ENCODE data around the gene C1orf210.

C1orf210 gene

DNA sequence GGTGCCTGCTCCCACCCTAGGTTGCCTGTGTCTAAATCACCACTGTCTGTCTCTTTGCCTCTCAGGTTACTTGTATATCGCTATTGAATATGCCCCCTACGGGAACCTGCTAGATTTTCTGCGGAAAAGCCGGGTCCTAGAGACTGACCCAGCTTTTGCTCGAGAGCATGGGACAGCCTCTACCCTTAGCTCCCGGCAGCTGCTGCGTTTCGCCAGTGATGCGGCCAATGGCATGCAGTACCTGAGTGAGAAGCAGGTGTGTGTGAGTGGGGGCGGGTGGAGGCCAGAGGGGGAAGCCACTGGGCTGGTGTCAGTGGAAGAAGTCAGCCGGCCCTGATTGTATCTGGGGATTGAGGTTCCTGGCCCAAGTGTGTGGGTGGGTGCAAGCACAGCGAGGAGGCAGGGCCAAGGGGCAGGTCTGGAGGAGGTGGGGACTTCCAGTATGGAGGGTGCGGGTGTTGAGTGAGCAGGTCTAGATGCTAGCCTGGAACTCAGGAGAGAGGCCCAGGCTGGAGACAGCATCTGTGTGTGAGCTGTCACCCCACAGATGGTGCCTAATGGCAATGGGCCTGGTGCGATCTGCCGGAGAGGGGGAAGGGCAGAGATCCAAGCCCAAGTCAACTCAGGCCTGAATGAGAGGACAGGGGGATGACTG, 32.6 kb upstream of the C1orf210 start:
- H3K9me3 ChIP-seq (ENCODE audit: low read length), result peaks cover 2% of the 10 kb centered on the region
- no peaks in the 10 kb centered on the region for H3K27me3 ChIP-seq (ENCODE audit: insufficient read depth, low read length)
- H2AFZ ChIP-seq (ENCODE audit: low read depth, low read length), result no peak overlapping the region
- no peaks in the 10 kb centered on the region for H3K4me1 ChIP-seq (ENCODE audit: insufficient read depth, low read length)
- no peaks in the 10 kb centered on the region for H3K36me3 ChIP-seq (ENCODE audit: insufficient read depth, low read length)
- H3K4me3 ChIP-seq (ENCODE audit: low read length), result no peak overlapping the region

GRCh38 chr1:43316738-43317520, 31.5 kb upstream of the C1orf210 start:
- Histone ChIP-seq H2AFZ (ENCODE audit: low read depth, low read length) (no peak overlapping the region), H3K4me3 (ENCODE audit: low read length) (no peak overlapping the region), H3K36me3 (ENCODE audit: insufficient read depth, low read length) (no peaks in the 10 kb centered on the region), H3K27me3 (ENCODE audit: insufficient read depth, low read length) (no peaks in the 10 kb centered on the region), H3K9me3 (ENCODE audit: low read length) (peaks cover 3% of the 10 kb centered on the region), H3K4me1 (ENCODE audit: insufficient read depth, low read length) (no peaks in the 10 kb centered on the region)

DNA sequence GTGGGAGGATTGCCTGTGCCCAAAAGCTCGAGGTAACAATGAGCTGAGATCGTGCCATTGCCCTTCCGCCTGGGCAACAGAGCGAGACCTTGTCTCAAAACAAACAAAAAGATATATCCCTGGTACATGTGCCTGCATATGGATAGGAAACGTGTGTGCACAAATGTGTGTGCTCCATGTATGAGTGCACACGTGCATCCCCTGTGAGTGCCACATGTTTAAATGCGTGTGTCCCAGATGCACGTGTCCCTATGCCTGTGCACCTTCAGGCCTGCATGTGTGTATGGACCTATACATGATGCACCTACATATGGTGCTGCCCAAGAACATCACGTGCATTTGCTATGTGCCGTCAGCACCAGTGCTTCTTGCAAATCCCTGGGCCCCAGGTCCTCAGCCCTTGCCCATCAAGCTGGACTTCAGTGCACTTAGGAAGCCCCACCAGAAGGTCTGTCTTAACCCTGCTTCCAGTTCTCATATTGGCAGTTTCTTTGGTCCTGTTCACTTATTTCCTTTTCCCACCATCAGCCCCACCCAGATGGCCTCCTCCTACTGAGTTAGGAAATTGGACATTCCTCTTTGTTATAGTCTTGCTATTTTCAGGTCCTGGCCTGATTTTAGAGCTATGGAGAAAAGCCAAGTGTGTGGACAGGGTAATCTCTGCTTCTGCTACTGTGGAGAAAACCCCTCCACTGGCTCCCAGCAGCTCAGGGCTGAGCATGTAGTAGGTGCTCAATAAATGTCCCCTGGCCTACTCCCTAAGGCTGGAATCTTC, 30.8 kb upstream of the C1orf210 start:
- no peaks in the 10 kb centered on the region for H3K4me1 ChIP-seq (ENCODE audit: insufficient read depth, low read length)
- H3K27me3 ChIP-seq (ENCODE audit: insufficient read depth, low read length), result no peaks in the 10 kb centered on the region
- no peak overlapping the region for H3K4me3 ChIP-seq (ENCODE audit: low read length)
- peaks cover 3% of the 10 kb centered on the region for H3K9me3 ChIP-seq (ENCODE audit: low read length)
- H3K36me3 ChIP-seq (ENCODE audit: insufficient read depth, low read length), result no peaks in the 10 kb centered on the region
- no peak overlapping the region for H2AFZ ChIP-seq (ENCODE audit: low read depth, low read length)

DNA sequence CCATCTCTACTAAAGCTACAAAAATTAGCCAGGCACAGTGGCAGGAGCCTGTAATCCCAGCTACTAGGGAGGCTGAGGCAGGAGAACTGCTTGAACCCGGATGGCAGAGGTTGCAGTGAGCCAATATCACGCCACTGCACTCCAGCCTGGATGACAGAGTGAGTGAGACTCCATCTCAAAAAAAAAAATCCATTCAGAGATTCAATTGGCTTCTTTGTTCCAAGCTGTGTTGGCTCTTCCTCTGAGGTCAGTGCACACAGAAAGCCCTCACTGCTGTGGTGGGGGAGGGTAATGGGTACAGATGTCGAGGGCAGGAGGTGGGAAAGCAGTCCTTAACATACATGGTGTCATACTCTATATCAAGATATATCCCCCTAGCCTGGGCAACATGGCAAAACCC, 30.1 kb upstream of the C1orf210 start:
- H3K36me3 ChIP-seq (ENCODE audit: insufficient read depth, low read length), result no peaks in the 10 kb centered on the region
- no peak overlapping the region for H2AFZ ChIP-seq (ENCODE audit: low read depth, low read length)
- H3K27me3 ChIP-seq (ENCODE audit: insufficient read depth, low read length), result no peaks in the 10 kb centered on the region
- H3K4me3 ChIP-seq (ENCODE audit: low read length), result no peak overlapping the region
- H3K4me1 ChIP-seq (ENCODE audit: insufficient read depth, low read length), result no peaks in the 10 kb centered on the region
- peaks cover 3% of the 10 kb centered on the region for H3K9me3 ChIP-seq (ENCODE audit: low read length)

DNA sequence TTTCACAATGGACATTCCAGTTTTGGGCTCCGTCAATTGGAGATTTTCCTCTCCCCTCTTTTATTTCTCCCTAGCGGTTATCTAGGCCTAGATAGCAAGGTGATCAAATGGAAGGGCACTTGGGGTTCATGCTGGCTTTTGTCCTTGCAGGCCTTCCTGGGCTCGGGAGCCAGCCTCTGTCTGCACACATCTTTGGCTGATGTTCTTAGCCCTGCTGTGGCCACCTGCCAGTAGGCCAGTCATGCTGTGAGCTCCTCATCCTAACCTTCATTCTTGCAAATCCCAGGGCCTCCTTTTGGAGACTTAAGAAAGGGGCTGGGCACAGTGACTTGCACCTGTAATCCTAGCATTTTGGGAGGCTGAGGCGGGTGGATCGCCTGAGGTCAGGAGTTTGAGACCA, 28.9 kb upstream of the C1orf210 start:
- H2AFZ ChIP-seq (ENCODE audit: low read depth, low read length), result no peak overlapping the region
- H3K27me3 ChIP-seq (ENCODE audit: insufficient read depth, low read length), result no peaks in the 10 kb centered on the region
- H3K4me1 ChIP-seq (ENCODE audit: insufficient read depth, low read length), result no peaks in the 10 kb centered on the region
- peaks cover 3% of the 10 kb centered on the region for H3K9me3 ChIP-seq (ENCODE audit: low read length)
- H3K4me3 ChIP-seq (ENCODE audit: low read length), result no peak overlapping the region
- H3K36me3 ChIP-seq (ENCODE audit: insufficient read depth, low read length), result no peaks in the 10 kb centered on the region

GRCh38 chr1:43313771-43314170, 28.4 kb upstream of the C1orf210 start:
- H3K4me1 ChIP-seq (ENCODE audit: insufficient read depth, low read length), result no peaks in the 10 kb centered on the region
- H3K27me3 ChIP-seq (ENCODE audit: insufficient read depth, low read length), result no peaks in the 10 kb centered on the region
- H3K4me3 ChIP-seq (ENCODE audit: low read length), result no peak overlapping the region
- H2AFZ ChIP-seq (ENCODE audit: low read depth, low read length), result no peak overlapping the region
- H3K9me3 ChIP-seq (ENCODE audit: low read length), result peaks cover 3% of the 10 kb centered on the region
- H3K36me3 ChIP-seq (ENCODE audit: insufficient read depth, low read length), result no peaks in the 10 kb centered on the region

- Histone ChIP-seq H3K36me3 (ENCODE audit: insufficient read depth, low read length) (no peaks in the 10 kb centered on the region), H3K27me3 (ENCODE audit: insufficient read depth, low read length) (no peaks in the 10 kb centered on the region), H3K4me1 (ENCODE audit: insufficient read depth, low read length) (no peaks in the 10 kb centered on the region), H2AFZ (ENCODE audit: low read depth, low read length) (no peak overlapping the region), H3K9me3 (ENCODE audit: low read length) (peaks cover 3% of the 10 kb centered on the region), H3K4me3 (ENCODE audit: low read length) (no peak overlapping the region)
Observed at GRCh38 chr1:43312663-43313515, 27.5 kb upstream of the C1orf210 start.

DNA sequence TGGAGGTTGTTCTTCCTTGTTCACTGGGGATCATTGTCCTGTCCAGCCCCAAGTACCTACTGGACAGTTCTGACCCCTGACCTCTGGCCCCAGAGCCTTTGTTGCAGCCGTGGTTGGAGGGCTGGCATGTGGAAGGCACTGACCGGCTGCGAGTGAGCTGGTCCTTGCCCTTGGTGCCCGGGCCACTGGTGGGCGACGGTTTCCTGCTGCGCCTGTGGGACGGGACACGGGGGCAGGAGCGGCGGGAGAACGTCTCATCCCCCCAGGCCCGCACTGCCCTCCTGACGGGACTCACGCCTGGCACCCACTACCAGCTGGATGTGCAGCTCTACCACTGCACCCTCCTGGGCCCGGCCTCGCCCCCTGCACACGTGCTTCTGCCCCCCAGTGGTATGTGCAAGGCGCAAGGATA, 26.8 kb upstream of the C1orf210 start:
- H2AFZ ChIP-seq (ENCODE audit: low read depth, low read length), result no peak overlapping the region
- peaks cover 3% of the 10 kb centered on the region for H3K9me3 ChIP-seq (ENCODE audit: low read length)
- no peaks in the 10 kb centered on the region for H3K4me1 ChIP-seq (ENCODE audit: insufficient read depth, low read length)
- H3K4me3 ChIP-seq (ENCODE audit: low read length), result no peak overlapping the region
- no peaks in the 10 kb centered on the region for H3K27me3 ChIP-seq (ENCODE audit: insufficient read depth, low read length)
- H3K36me3 ChIP-seq (ENCODE audit: insufficient read depth, low read length), result no peaks in the 10 kb centered on the region

DNA sequence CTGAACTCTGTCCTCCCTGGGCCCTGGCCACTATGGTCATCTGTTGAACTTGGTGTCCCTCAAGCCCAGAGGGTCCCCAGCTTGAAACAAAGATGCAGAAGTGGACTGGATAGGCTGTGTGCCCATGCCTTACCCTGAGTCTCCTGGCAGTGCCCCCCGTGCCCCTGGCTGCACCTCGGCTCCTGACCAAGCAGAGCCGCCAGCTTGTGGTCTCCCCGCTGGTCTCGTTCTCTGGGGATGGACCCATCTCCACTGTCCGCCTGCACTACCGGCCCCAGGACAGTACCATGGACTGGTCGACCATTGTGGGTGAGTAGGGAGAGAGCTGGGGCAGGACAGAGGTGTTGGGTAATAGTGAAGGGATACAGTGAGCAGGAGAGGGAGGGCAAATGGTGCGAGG, 26.1 kb upstream of the C1orf210 start:
- H3K27me3 ChIP-seq (ENCODE audit: insufficient read depth, low read length), result no peaks in the 10 kb centered on the region
- H3K9me3 ChIP-seq (ENCODE audit: low read length), result peaks cover 3% of the 10 kb centered on the region
- H3K36me3 ChIP-seq (ENCODE audit: insufficient read depth, low read length), result no peaks in the 10 kb centered on the region
- no peaks in the 10 kb centered on the region for H3K4me1 ChIP-seq (ENCODE audit: insufficient read depth, low read length)
- no peak overlapping the region for H3K4me3 ChIP-seq (ENCODE audit: low read length)
- no peak overlapping the region for H2AFZ ChIP-seq (ENCODE audit: low read depth, low read length)

GRCh38 chr1:43309405-43310025, 24.1 kb upstream of the C1orf210 start:
- Histone ChIP-seq H3K36me3 (ENCODE audit: insufficient read depth, low read length) (no peaks in the 10 kb centered on the region), H3K27me3 (ENCODE audit: insufficient read depth, low read length) (no peaks in the 10 kb centered on the region), H3K9me3 (ENCODE audit: low read length) (peaks cover 3% of the 10 kb centered on the region), H3K4me3 (ENCODE audit: low read length) (no peak overlapping the region), H2AFZ (ENCODE audit: low read depth, low read length) (no peak overlapping the region), H3K4me1 (ENCODE audit: insufficient read depth, low read length) (no peaks in the 10 kb centered on the region)

DNA sequence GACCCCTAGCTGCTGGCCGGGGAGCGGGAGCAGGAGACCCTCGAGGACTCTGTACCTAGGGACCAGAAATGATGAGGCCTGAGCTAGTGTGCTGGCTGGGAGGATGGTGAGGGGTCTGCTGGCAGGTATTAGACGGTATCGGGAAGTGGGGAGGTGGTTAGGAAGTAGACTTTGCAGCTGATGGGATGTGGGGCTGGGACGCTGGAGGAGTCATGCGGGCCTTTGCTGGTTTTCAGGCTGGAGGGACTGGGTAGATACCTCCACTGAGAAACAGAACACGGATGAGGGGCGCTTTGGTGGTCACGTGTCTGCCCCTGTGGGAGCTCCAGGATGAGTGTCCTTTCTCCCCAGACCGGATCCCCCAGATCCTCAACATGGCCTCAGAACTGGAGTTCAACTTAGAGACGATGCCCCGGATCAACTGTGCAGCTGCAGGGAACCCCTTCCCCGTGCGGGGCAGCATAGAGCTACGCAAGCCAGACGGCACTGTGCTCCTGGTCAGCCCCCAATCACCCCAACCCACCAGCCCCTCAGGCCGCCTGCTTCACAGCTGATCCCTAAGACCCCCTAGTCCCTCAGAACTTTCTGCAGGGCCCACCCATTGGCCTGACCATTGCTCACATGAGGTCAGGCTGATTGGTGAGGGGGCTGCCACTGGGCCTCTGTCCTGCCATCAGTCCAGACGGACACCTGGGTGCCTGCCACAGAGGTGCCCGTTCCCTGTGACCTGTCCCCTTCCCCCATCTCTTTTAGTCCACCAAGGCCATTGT, 23.4 kb upstream of the C1orf210 start:
- Histone ChIP-seq H3K4me1 (ENCODE audit: insufficient read depth, low read length) (no peaks in the 10 kb centered on the region), H3K36me3 (ENCODE audit: insufficient read depth, low read length) (no peaks in the 10 kb centered on the region), H3K9me3 (ENCODE audit: low read length) (peaks cover 3% of the 10 kb centered on the region), H3K27me3 (ENCODE audit: insufficient read depth, low read length) (no peaks in the 10 kb centered on the region), H3K4me3 (ENCODE audit: low read length) (no peak overlapping the region), H2AFZ (ENCODE audit: low read depth, low read length) (no peak overlapping the region)
